ENCODE measurements around the gene ICA1. TPM values are rescaled to one million over a fixed set of nuclear protein-coding genes. Genes with fewer than 3 reads are reported as not detected.

Gene ICA1
- polyA plus RNA-seq, 1 donor (not counting 4 experiments of a cell fraction or from before 2014, with no cell fraction given), result 1.9 TPM

DNA sequence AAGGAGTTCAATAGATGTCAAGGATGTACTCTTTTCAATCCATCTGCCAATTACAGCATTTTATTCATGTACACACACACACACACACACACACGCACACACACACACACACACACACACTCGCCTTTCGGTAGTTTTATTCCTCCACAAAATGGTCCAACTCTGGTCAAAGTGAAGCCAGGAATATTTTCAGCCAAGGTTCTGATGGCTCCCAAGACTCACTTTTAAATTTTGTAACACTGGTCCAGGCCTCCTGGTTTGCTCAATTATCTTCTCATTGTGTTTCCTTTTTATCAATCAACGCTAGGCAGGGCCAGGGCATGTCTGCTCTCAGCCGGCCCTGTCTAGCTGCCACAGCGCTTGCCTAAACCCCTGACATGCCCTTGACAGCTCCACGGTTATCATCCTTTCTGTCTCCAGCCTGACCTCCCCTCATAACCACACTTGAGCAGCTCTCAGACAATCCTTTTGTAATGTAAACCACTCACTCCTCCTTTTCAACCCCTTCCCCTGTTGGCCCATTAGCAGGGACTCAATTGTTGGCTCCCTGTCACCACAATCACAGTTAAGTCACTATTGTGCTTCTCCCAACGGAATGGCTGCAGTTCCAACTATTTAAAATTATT, 115.1 kb downstream of the ICA1 start:
- Histone ChIP-seq H3K4me1 (ENCODE audit: control insufficient read depth, extremely low read depth, insufficient read depth, low read length) (no peaks in the 10 kb centered on the region), H3K4me3 (ENCODE audit: control insufficient read depth in 2 of 3, extremely low read depth in 1 of 3, insufficient read depth in 2 of 3, low read depth in 1 of 3, low read length in 3 of 3) (no peak overlapping the region), H3K4me2 (ENCODE audit: control insufficient read depth, extremely low read depth, insufficient read depth, low read depth, low read length) (no peak overlapping the region), H3K9me3 (ENCODE audit: control insufficient read depth, low read depth, low read length) (no peaks in the 10 kb centered on the region), H4K20me1 (ENCODE audit: control insufficient read depth, extremely low read depth, insufficient read depth, low read length) (no peaks in the 10 kb centered on the region), H3K27ac (ENCODE audit: control insufficient read depth, insufficient read depth, low read length) (no peak overlapping the region), H2AFZ (ENCODE audit: control insufficient read depth, low read length) (no peak overlapping the region), H3K27me3 (ENCODE audit: control insufficient read depth, extremely low read depth, insufficient read depth, low read length) (no peaks in the 10 kb centered on the region), H3K36me3 (ENCODE audit: control insufficient read depth in 2 of 2, extremely low read depth in 1 of 2, insufficient read depth in 2 of 2, low read length in 2 of 2) (no peaks in the 10 kb centered on the region), H3K9ac (ENCODE audit: control insufficient read depth, extremely low read depth, insufficient read depth, low read length) (no peak overlapping the region), H3K9me1 (ENCODE audit: control insufficient read depth, extremely low read depth, insufficient read depth, low read length) (no peaks in the 10 kb centered on the region), H3K79me2 (ENCODE audit: control insufficient read depth, insufficient read depth, low read length) (no peaks in the 10 kb centered on the region)
- dilution Hi-C loops (cut with MboI; ENCODE audit: extremely low pct_ligation_motif_present, low sequenced_read_pairs), result no loop called here
- TF ChIP-seq, protein P1, sequence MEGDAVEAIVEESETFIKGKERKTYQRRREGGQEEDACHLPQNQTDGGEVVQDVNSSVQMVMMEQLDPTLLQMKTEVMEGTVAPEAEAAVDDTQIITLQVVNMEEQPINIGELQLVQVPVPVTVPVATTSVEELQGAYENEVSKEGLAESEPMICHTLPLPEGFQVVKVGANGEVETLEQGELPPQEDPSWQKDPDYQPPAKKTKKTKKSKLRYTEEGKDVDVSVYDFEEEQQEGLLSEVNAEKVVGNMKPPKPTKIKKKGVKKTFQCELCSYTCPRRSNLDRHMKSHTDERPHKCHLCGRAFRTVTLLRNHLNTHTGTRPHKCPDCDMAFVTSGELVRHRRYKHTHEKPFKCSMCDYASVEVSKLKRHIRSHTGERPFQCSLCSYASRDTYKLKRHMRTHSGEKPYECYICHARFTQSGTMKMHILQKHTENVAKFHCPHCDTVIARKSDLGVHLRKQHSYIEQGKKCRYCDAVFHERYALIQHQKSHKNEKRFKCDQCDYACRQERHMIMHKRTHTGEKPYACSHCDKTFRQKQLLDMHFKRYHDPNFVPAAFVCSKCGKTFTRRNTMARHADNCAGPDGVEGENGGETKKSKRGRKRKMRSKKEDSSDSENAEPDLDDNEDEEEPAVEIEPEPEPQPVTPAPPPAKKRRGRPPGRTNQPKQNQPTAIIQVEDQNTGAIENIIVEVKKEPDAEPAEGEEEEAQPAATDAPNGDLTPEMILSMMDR (optimal IDR thresholded peaks at IDR 0.05 in 1 of 3, IDR thresholded peaks at IDR 0.05 in 1 of 3, conservative IDR thresholded peaks at IDR 0.05 in 1 of 3; ENCODE audit: extremely low read depth in 1 of 3, insufficient read depth in 2 of 3, low read length in 3 of 3), result no peak
- TF ChIP-seq EZH2 (IDR thresholded peaks at IDR 0.05; ENCODE audit: low read length), result no peak
- FAIRE-seq (no peak), DNase-seq (ENCODE audit: low read depth, low spot score) (no peak)

DNA sequence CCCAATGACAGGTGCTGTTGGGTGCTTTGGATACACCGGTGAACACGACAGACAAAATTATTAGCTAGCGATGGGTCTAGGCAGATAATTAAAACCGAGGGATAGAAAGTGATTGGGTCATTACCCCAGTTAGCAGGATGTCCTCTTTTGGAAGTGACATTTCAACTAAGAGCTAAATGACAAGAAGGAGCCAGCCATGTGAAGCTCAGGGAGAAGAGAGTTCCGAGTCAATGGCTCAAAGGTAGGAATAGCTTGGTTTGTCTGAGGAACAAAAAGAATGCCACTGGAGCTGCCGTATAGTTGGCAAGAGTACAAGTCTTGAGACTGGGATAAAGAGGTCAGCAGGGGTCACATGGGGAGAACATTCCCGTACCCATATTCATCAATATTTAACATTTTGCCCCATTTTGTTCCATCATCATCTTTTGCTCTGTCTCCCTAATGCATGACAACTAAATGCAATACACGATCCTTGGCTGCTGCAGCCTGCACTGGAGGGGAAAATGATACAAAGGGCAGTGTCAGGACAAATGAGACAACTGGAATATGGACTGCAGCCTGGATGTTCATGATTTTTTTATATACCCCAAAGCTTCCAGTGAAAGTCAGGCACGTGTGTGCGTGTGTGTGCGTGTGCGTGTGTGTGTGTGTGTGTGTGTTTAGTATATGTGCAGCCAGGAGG, 115.7 kb downstream of the ICA1 start:
- no peak for FAIRE-seq
- Histone ChIP-seq H2AFZ (ENCODE audit: control insufficient read depth, low read length) (no peak overlapping the region), H3K9me1 (ENCODE audit: control insufficient read depth, extremely low read depth, insufficient read depth, low read length) (no peaks in the 10 kb centered on the region), H3K27me3 (ENCODE audit: control insufficient read depth, extremely low read depth, insufficient read depth, low read length) (no peaks in the 10 kb centered on the region), H3K9ac (ENCODE audit: control insufficient read depth, extremely low read depth, insufficient read depth, low read length) (no peak overlapping the region), H3K4me3 (ENCODE audit: control insufficient read depth in 2 of 3, extremely low read depth in 1 of 3, insufficient read depth in 2 of 3, low read depth in 1 of 3, low read length in 3 of 3) (no peak overlapping the region), H3K4me1 (ENCODE audit: control insufficient read depth, extremely low read depth, insufficient read depth, low read length) (no peaks in the 10 kb centered on the region), H3K4me2 (ENCODE audit: control insufficient read depth, extremely low read depth, insufficient read depth, low read depth, low read length) (no peak overlapping the region), H4K20me1 (ENCODE audit: control insufficient read depth, extremely low read depth, insufficient read depth, low read length) (no peaks in the 10 kb centered on the region), H3K27ac (ENCODE audit: control insufficient read depth, insufficient read depth, low read length) (no peak overlapping the region), H3K9me3 (ENCODE audit: control insufficient read depth, low read depth, low read length) (no peaks in the 10 kb centered on the region), H3K79me2 (ENCODE audit: control insufficient read depth, insufficient read depth, low read length) (no peaks in the 10 kb centered on the region), H3K36me3 (ENCODE audit: control insufficient read depth in 2 of 2, extremely low read depth in 1 of 2, insufficient read depth in 2 of 2, low read length in 2 of 2) (no peaks in the 10 kb centered on the region)
- no peak for DNase-seq (ENCODE audit: low read depth, low spot score)
- dilution Hi-C loops (cut with MboI; ENCODE audit: extremely low pct_ligation_motif_present, low sequenced_read_pairs), result no loop called here
- TF ChIP-seq, protein P1 (optimal IDR thresholded peaks at IDR 0.05 in 1 of 3, IDR thresholded peaks at IDR 0.05 in 1 of 3, conservative IDR thresholded peaks at IDR 0.05 in 1 of 3; ENCODE audit: extremely low read depth in 1 of 3, insufficient read depth in 2 of 3, low read length in 3 of 3), result no peak
- TF ChIP-seq EZH2 (IDR thresholded peaks at IDR 0.05; ENCODE audit: low read length), result no peak

Measured in keratinocyte (primary cell).